SJSA1 (cell line): ENCODE measurements around the gene PLA2G2E. TPM values are rescaled to one million over a fixed set of nuclear protein-coding genes. Genes with fewer than 3 reads are reported as not detected.
A peak's percentile ranks its signal among the peaks of the same experiment; 100 is the strongest.
"Not testable (repeated sequence)": the region's sequence is repeated elsewhere in the genome, so short reads cannot be mapped to it uniquely, and the experiment has no call there.

Experiments used
- DNase-seq, 2 experiments: peaks; one replicate each; pipeline ENCODE4 v3.0.0-alpha.2; 2015 to 2020; ENCODE audit warnings: low spot score in 2 of 2, low read depth in 1 of 2
- H3K27ac ChIP-seq: fragments of 250-450 bp; sonication (Bioruptor Pico); 2 replicates; pipeline ENCODE4 v1.5.1; 2020; ENCODE audit warnings: mild to moderate bottlenecking, moderate library complexity
- H3K27me3 ChIP-seq: fragments of 250-450 bp; sonication (Bioruptor Pico); replicated peaks from 2 replicates; pipeline ENCODE4 v1.5.1; 2020; ENCODE audit warnings: mild to moderate bottlenecking, moderate library complexity
- H3K36me3 ChIP-seq: fragments of 250-450 bp; sonication (Bioruptor Pico); 2 replicates; pipeline ENCODE4 v1.5.1; 2020; ENCODE audit warnings: mild to moderate bottlenecking
- H3K4me1 ChIP-seq: fragments of 250-450 bp; sonication (Bioruptor Pico); replicated peaks from 2 replicates; pipeline ENCODE4 v1.6.1; 2021; ENCODE audit warnings: mild to moderate bottlenecking
- H3K4me3 ChIP-seq: fragments of 250-450 bp; sonication (Bioruptor Pico); 2 replicates; pipeline ENCODE4 v1.5.1; 2020; ENCODE audit warnings: mild to moderate bottlenecking
- H3K9me3 ChIP-seq: fragments of 250-450 bp; sonication (Bioruptor Pico); replicated peaks from 2 replicates; pipeline ENCODE4 v1.5.1; 2020; ENCODE audit warnings: mild to moderate bottlenecking
- total RNA-seq: library from RNA; depleted of rRNA; stranded (reverse); fragments of >200 nt; shearing (Covaris generic); gene quantifications from 2 replicates; pipeline ENCODE4 v1.2.3, GENCODE V29; 2014

Gene PLA2G2E
- total RNA-seq, 1 experiment from 2014 or later: not detected

DNA sequence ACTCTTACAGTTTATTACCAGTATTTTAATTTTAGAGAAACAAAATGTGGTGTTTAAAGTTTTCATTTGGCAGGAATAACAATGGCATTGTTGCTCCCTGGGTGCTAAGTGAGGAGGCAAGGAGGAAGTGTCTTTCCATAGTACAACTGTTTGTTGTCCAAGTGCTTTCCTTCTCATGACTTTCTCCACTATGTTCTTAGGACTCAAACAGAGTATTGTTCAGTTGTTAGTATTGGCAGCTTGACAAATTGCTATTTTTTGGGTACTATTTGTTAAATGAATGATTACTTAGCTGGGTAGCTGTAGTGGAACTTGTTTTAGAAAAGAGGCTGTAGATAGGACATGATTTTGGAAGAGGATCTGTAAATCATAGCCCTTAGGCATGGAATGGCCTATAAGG is 33.8 kb downstream of the PLA2G2E start:
- Histone ChIP-seq H3K4me3 (no peak overlapping the region), H3K9me3 (no peaks in the 10 kb centered on the region), H3K27me3 (no peaks in the 10 kb centered on the region), H3K36me3 (peaks cover 67% of the 10 kb centered on the region), H3K4me1 (peaks cover 36% of the 10 kb centered on the region), H3K27ac (0 out of 2 replicates have a peak overlapping the region, but pooled peaks have one; percentile 5)
- no peak for DNase-seq

DNA sequence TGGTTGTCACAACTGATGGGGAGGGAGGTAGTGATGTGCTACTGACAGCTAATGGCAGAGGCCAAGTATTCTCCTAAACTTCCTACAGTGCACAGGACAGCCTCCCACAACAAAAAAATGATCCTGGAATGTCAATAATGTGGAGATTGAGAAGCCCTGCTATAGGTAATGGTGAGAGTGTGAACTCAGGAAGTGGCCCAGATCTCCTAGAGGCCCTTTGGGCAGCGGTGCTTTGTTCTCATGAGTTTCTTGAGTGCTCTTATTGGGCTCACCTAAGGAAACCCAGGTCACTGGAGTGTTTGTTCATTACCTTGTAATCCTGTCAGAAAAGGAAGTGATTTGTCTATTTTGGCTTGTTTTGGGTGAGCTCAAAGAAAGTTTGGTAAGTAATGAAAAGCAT is 35.3 kb downstream of the PLA2G2E start:
- Histone ChIP-seq H3K27ac (no peak overlapping the region), H3K27me3 (no peaks in the 10 kb centered on the region), H3K4me3 (no peak overlapping the region), H3K4me1 (peaks cover 49% of the 10 kb centered on the region), H3K9me3 (no peaks in the 10 kb centered on the region), H3K36me3 (peaks cover 61% of the 10 kb centered on the region)
- no peak for DNase-seq

DNA sequence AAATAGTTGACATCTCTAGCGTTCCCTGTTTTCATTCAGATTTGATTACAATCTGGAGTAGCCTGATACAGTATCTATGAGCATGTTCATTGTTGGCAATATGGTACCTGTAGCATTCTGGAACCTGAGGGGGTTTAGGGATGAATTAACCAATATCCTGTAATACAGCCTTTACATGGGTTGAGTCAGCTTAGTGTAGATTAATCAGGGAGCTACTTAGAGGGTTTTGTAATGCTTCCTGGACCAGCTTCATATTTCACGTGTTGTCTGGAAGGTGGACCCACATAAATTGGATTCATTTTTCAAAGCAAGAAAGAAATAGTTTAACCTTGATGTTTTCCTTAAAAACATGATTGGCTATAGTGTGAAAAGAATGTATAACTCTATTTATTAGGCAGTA is 37.6 kb downstream of the PLA2G2E start:
- H3K36me3 ChIP-seq: peaks cover 47% of the 10 kb centered on the region
- H3K27me3 ChIP-seq: no peaks in the 10 kb centered on the region
- no peaks in the 10 kb centered on the region for H3K9me3 ChIP-seq
- H3K4me1 ChIP-seq: peaks cover 33% of the 10 kb centered on the region
- no peak for DNase-seq
- no peak overlapping the region for H3K4me3 ChIP-seq
- no peak overlapping the region for H3K27ac ChIP-seq

DNA sequence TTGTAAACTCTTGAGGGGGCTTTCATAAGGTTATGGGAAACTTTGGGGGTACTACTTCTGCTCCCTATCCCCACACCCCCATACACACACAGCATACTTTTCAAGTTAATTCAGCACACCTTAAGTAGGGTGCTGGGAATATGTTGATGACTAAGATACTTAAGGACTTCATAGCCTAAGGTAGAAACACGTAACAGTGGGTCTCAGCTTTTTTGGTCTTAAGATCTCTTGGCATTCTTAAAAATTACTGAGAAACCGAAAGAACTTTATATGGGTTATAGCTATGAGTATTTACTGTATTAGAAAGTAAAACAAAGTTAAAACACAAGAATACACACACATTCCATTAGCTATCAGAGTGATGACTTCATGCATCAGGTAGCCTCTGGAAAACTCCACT is 39.1 kb downstream of the PLA2G2E start:
- DNase-seq: no peak
- H3K27ac ChIP-seq: no peak overlapping the region
- peaks cover 24% of the 10 kb centered on the region for H3K4me1 ChIP-seq
- H3K36me3 ChIP-seq: peaks cover 39% of the 10 kb centered on the region
- H3K27me3 ChIP-seq: no peaks in the 10 kb centered on the region
- H3K9me3 ChIP-seq: no peaks in the 10 kb centered on the region
- no peak overlapping the region for H3K4me3 ChIP-seq

DNA sequence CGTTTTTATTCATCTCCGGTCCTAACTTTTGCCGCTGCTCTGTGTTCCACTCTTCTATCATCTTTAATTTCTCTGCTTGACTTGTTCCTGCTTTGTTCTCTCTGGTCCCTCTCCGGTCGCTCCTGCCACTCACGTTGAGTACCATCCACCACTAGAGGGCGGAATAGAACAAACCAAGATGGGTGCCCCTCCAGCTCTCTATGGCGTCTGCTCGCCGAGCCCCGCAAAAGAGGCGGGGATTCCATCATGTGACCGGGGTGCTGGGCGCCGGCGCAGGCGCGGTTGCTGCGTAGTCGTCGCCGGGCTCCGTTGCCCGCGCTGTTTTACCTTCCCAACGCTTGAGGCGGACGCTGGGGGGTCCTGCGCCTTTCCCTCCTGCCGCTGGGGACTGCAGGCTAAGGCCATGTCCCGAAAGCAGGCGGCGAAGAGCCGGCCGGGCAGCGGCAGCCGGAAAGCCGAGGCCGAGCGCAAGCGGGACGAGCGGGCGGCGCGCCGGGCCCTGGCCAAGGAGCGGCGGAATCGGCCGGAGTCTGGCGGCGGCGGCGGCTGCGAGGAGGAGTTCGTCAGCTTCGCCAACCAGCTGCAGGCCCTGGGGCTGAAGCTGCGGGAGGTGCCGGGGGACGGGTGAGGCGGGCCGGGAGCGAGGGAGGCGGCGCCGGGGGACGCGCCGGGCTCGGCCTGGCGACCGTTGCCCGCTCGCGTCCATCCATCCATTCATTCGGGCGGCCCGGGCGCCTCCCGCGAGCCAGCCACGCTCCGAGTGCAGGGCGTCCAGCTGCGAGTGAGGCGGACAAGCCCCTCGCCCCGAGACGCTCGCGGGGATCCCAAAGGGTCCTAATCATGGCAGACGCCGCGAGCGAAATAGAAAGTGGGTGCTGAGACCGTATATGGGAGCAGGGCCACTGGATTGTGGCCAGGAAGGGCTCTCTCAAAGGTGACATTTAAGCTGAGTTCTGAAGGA is 41.0 kb downstream of the PLA2G2E start, which contains the start of gene OTUD3:
OTUD3 (plus strand) TSS at position 285 of the 961 bp plus-strand sequence; CDS start at position 404, 119 bp downstream.
- peaks cover 27% of the 10 kb centered on the region for H3K36me3 ChIP-seq
- H3K27ac ChIP-seq: peak within 1 kb of the TSS; percentile 61
- H3K4me3 ChIP-seq: peak within 1 kb of the TSS; percentile 79
- H3K9me3 ChIP-seq: no peaks in the 10 kb centered on the region
- H3K27me3 ChIP-seq: no peaks in the 10 kb centered on the region
- peak; percentile 96 to 97 for DNase-seq
- peaks cover 16% of the 10 kb centered on the region for H3K4me1 ChIP-seq

DNA sequence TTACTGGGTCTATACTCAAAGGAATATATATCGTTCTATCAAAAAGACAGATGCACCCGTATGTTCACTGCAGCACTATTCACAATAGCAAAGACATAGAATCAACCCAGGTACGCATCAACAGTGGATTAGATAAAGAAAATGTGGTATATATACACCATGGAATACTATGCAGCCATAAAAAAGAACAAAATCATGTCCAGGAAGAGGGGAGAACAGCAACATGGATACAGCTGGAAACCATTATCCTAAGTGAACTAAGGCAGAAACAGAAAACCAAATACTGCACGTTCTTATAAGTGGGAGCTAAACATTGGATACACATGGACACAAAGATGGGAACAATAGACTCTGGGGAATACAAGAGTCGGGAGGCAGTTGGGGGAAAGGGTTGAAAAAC is 42.6 kb downstream of the PLA2G2E start:
- not testable (repeated sequence) for H3K4me3 ChIP-seq, H3K27me3 ChIP-seq, H3K27ac ChIP-seq, DNase-seq, H3K9me3 ChIP-seq
- H3K36me3 ChIP-seq: peaks cover 24% of the 10 kb centered on the region
- H3K4me1 ChIP-seq: peaks cover 16% of the 10 kb centered on the region

DNA sequence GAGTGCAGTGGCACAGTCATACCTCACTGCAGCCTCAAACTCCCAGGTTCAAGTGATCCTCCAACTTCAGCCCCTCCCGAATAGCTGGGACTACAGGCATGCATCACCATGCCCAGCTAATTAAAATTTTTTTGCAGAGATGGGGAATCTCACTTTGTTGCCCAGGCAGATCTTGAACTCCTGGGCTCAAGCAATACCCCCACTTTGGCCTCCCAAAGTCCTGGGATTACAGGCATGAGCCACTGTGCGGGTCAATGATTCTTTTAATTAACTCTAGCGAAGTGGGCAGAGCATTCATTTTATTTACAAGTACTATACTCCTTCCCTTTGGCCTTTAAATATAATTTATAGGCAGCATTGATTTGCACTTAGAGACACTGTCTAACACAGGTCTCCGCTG is 43.8 kb downstream of the PLA2G2E start:
- H3K4me3 ChIP-seq: no peak overlapping the region
- no peak overlapping the region for H3K27ac ChIP-seq

DNA sequence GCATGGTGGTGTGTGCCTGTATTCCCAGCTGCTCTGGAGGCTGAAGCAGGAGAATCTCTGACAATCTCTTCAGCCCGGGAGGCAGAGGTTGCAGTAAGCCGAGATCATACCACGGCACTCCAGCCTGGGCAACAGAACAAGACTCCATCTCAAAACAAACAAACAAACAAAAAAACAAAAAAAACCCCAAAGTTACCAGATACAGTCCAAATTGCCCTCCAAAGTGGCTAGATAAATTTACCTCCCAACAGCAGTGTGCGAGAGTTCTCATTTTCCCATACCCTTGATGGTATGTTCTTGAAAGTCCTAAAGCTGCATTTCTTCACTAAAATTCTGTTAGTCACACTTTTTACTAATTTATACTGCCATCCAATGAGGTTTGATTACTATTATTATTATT is 44.2 kb downstream of the PLA2G2E start:
- peaks cover 14% of the 10 kb centered on the region for H3K4me1 ChIP-seq
- no peak for DNase-seq
- H3K27ac ChIP-seq: no peak overlapping the region
- no peak overlapping the region for H3K4me3 ChIP-seq
- H3K9me3 ChIP-seq: no peaks in the 10 kb centered on the region
- H3K36me3 ChIP-seq: peaks cover 14% of the 10 kb centered on the region
- H3K27me3 ChIP-seq: peaks cover 3% of the 10 kb centered on the region; the same call in 1 of the 2 replicates

More for the DNA sequence above, 43.8 kb downstream of the PLA2G2E start:
- peaks cover 3% of the 10 kb centered on the region; the same call in 1 of the 2 replicates for H3K27me3 ChIP-seq
- peaks cover 16% of the 10 kb centered on the region for H3K4me1 ChIP-seq
- DNase-seq: no peak
- no peaks in the 10 kb centered on the region for H3K9me3 ChIP-seq
- H3K36me3 ChIP-seq: peaks cover 18% of the 10 kb centered on the region

DNA sequence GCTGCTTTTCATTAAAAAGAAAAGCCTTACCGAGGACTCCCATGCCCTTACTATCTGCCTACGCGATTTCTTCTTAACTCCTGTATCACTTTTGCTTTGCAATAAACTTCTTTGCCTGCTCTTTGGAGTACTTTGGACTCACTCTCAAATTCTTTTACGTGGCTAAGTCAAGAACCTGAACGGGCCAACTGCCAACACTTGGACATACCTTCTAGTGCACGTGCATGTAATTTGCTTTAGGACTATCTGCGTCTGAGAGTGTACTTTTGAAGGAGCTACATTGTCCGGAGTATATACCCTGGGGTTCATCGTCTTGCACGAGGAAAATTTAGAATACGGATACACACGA is 44.8 kb downstream of the PLA2G2E start:
- no peaks in the 10 kb centered on the region for H3K9me3 ChIP-seq
- peaks cover 7% of the 10 kb centered on the region for H3K4me1 ChIP-seq
- H3K4me3 ChIP-seq: no peak overlapping the region
- peaks cover 3% of the 10 kb centered on the region; the same call in 1 of the 2 replicates for H3K27me3 ChIP-seq
- DNase-seq: peak in 1 of 2 experiments; percentile 19
- no peak overlapping the region for H3K27ac ChIP-seq
- H3K36me3 ChIP-seq: peaks cover 8% of the 10 kb centered on the region

DNA sequence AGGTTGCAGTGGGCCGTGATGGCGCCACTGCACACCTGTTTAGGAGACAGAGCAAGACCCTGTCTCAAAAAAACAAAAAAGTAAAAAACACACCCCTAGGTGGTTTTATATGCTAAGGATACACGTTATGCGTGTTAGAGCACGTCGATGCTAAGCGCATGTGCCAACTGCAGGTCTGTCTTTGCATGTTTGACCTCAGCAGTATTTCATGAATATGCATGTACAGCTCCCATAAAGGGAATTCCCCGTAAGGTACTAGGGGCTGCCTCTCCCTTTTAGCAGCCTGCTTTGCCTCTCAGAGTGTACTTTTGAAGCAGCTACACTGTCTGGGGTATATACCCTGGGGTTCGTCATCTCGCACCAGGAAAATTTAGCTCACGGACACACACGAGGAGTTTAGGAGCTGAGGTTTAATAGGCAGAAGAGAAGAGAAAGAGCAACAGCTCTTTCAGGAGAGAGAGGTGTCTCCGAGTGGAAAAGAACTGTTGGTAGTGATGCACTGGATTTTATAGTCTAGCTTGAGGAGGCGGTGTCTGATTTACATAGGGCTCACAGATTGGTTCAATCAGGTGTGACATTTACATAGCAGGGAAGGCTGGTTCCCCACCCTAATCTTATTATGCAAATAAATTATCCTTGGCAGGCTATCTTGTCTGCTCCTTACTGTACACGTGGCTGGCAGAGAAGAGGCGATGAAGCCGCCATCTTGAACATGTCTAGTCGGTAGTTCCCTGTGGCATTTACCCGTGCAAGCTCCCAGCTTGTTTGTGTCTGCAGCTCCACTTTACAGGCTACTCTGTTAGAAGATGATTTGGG is 45.4 kb downstream of the PLA2G2E start:
- Histone ChIP-seq H3K27ac (no peak overlapping the region), H3K4me1 (peaks cover 2% of the 10 kb centered on the region), H3K9me3 (no peaks in the 10 kb centered on the region), H3K27me3 (peaks cover 3% of the 10 kb centered on the region; the same call in 1 of the 2 replicates), H3K4me3 (no peak overlapping the region), H3K36me3 (peaks cover 8% of the 10 kb centered on the region)
- DNase-seq: peak in 1 of 2 experiments; percentile 20

DNA sequence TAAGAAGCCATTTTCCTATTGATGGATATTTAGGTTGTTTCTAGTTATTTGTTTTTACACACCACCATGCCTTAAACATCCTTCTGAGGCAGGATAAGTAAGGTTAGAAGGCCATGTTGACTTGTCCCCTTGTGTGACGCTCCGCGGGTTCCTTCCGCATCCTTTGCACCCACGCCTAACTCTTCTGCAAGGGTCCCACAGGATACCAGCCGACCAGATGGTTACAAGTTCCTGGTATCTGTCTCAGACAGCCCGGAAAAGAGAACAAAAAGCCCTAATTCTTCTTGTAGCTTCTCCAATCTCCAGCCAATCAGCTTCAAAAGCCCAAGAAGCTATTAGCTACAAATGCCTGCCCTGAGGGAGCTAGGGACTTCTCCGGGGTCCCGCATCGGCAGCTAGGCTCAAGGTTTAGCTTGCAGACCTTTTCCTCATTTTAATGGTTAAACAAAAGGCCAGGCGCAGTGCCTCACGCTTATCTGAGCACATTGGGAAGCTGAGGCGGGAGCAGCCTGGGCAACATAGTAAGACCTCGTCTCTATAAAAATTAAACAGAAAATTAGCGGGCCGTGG is 46.2 kb downstream of the PLA2G2E start:
- H3K27ac ChIP-seq: no peak overlapping the region
- no peaks in the 10 kb centered on the region; the same call in 1 of the 2 replicates for H3K36me3 ChIP-seq
- H3K9me3 ChIP-seq: no peaks in the 10 kb centered on the region
- H3K4me1 ChIP-seq: no peaks in the 10 kb centered on the region
- DNase-seq: no peak
- H3K4me3 ChIP-seq: no peak overlapping the region
- H3K27me3 ChIP-seq: peaks cover 3% of the 10 kb centered on the region; the same call in 1 of the 2 replicates

DNA sequence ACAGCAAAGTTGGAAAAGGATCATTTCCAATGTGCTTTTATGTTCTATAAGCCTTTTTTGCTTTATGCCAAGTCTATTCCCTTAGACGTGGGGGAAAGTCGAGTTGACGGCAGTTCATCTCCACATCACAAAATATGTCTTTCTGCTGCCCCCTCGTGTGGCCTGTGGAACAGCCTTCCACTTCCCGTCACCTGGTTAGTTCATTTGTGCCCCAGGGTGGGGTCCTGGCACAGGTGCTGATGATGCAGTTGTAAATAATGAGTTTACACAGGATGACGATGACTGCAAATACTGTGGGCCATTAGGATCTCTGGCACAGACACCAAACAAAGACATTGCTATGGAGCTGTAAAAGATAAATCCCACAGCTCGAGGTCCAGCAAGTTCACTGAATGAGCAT is 51.2 kb downstream of the PLA2G2E start:
- DNase-seq: no peak
- peaks cover 12% of the 10 kb centered on the region for H3K4me1 ChIP-seq

More for the DNA sequence above, 51.2 kb downstream of the PLA2G2E start:
- Histone ChIP-seq H3K27ac (no peak overlapping the region), H3K36me3 (no peaks in the 10 kb centered on the region), H3K4me3 (no peak overlapping the region), H3K27me3 (peaks cover 3% of the 10 kb centered on the region; the same call in 1 of the 2 replicates), H3K9me3 (no peaks in the 10 kb centered on the region)
